ENCODE results near the gene ANO3.

GRCh38 chr11:26706181-26706580, 374.3 kb downstream of the ANO3 start:
- TF ChIP-seq, protein P1, sequence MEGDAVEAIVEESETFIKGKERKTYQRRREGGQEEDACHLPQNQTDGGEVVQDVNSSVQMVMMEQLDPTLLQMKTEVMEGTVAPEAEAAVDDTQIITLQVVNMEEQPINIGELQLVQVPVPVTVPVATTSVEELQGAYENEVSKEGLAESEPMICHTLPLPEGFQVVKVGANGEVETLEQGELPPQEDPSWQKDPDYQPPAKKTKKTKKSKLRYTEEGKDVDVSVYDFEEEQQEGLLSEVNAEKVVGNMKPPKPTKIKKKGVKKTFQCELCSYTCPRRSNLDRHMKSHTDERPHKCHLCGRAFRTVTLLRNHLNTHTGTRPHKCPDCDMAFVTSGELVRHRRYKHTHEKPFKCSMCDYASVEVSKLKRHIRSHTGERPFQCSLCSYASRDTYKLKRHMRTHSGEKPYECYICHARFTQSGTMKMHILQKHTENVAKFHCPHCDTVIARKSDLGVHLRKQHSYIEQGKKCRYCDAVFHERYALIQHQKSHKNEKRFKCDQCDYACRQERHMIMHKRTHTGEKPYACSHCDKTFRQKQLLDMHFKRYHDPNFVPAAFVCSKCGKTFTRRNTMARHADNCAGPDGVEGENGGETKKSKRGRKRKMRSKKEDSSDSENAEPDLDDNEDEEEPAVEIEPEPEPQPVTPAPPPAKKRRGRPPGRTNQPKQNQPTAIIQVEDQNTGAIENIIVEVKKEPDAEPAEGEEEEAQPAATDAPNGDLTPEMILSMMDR (IDR thresholded peaks at IDR 0.05; ENCODE audit: extremely low read depth in 1 of 2, insufficient read depth in 1 of 2, low read depth in 1 of 2, low read length in 2 of 2) = no peak
- TF ChIP-seq POLR2A (IDR thresholded peaks at IDR 0.05; ENCODE audit: low read depth, low read length) (no peak), EZH2 (IDR thresholded peaks at IDR 0.05; ENCODE audit: borderline replicate concordance, low read depth, low read length, severe bottlenecking) (no peak), POLR2AphosphoS5 (IDR thresholded peaks at IDR 0.05; ENCODE audit: insufficient read depth, low read depth, low read length) (no peak), MYC (IDR thresholded peaks at IDR 0.05; ENCODE audit: low read depth, low read length) (no peak), GATA2 (IDR thresholded peaks at IDR 0.05; ENCODE audit: insufficient read depth, insufficient read length, low read depth, low read length) (no peak)
- TF ChIP-seq, protein P2, sequence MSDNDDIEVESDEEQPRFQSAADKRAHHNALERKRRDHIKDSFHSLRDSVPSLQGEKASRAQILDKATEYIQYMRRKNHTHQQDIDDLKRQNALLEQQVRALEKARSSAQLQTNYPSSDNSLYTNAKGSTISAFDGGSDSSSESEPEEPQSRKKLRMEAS (IDR thresholded peaks at IDR 0.05; ENCODE audit: insufficient read depth, insufficient read length) = no peak

Measured in endothelial cell of umbilical vein (primary cell).